Measurements from ENCODE around the gene SPG21. TPM values are rescaled to one million over a fixed set of nuclear protein-coding genes. Genes with fewer than 3 reads are reported as not detected.

Gene SPG21
- total RNA-seq, 2 donors from 2014 or later = 52.2 to 57.9 TPM

DNA sequence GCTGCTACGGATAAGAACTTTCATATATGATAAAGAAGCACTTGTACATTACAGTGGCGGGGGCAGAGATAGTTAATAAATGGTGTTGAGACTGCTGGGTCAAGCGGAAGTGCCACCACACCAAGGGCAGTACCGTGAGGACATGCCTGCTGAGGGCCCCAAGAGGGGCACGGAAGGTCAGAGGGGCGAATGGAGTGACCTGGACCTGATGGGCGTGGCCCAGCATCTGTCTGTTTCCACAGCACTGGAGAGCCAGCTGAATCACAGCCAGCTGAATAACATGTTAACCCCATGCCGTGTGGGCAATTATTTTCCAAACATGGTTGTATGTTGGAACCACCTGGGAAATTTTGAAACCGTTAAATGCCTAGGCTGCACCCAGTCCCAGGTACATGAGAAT lies 40.8 kb downstream of the SPG21 start:
- H3K36me3 Mint-ChIP-seq (ENCODE audit: insufficient read depth in 2 of 2) = no peaks in the 10 kb centered on the region
- H3K27ac Mint-ChIP-seq = no peak overlapping the region
- no peak overlapping the region for H3K4me3 Mint-ChIP-seq
- no peaks in the 10 kb centered on the region for H3K4me1 Mint-ChIP-seq (ENCODE audit: low read depth)
- ATAC-seq (replicated peaks in 1 of 2) = no peak
- DNase-seq = no peak
- H3K9me3 Mint-ChIP-seq = peaks cover 0 to 4% of the 10 kb centered on the region in 2 donors
- no peaks in the 10 kb centered on the region for H3K27me3 Mint-ChIP-seq (ENCODE audit: low read depth)

DNA sequence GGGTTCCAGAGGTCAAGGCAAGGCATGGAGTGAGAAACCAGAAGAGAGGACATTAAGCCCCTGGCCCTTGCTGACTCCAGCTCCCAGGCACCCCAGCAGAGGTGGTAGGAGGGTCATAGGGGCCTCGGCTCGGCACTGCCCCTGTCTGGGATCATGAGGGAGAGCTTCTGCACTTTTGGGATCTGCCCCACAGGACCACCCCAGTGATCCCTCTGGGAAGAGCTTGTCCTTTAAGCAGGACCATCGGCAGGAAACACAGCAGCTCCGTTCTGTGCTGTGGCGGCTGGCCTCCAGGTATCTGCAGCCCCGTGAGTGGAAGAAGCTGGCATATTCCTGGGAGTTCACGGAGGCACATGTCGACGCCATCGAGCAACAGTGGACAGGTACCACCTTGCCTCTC lies 42.5 kb downstream of the SPG21 start:
- Mint-ChIP-seq H3K27ac (no peak overlapping the region), H3K36me3 (ENCODE audit: insufficient read depth in 2 of 2) (no peaks in the 10 kb centered on the region)
- DNase-seq = no peak

DNA sequence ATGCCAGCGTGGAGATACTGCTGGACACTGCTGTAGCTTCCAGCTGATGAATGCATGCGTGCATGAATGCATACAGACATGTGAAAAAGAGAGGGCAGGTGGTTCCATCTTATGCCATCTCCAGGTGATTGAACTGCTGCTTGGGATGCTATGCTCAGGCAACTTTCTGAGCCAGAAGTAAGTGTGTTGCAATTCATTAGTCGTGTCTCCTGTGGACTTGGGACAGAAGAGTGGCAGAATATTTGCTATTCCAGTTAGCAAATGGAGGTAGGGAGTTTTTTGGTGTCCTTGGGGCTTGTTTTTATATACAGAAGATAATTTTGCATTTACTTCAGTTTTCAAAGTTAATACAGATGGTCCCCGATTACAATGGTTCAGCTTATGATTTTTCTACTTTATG lies 44.8 kb downstream of the SPG21 start:
- H3K27me3 Mint-ChIP-seq (ENCODE audit: low read depth) = no peaks in the 10 kb centered on the region
- DNase-seq (no peak), ATAC-seq (replicated peaks in 1 of 2) (no peak)
- no peaks in the 10 kb centered on the region for H3K36me3 Mint-ChIP-seq (ENCODE audit: insufficient read depth in 2 of 2)
- H3K27ac Mint-ChIP-seq = no peak overlapping the region
- H3K9me3 Mint-ChIP-seq = no peaks in the 10 kb centered on the region
- no peak overlapping the region for H3K4me3 Mint-ChIP-seq
- no peaks in the 10 kb centered on the region for H3K4me1 Mint-ChIP-seq (ENCODE audit: low read depth)

More for the DNA sequence above, 42.5 kb downstream of the SPG21 start:
- Mint-ChIP-seq H3K4me1 (ENCODE audit: low read depth) (no peaks in the 10 kb centered on the region), H3K4me3 (no peak overlapping the region), H3K9me3 (no peaks in the 10 kb centered on the region), H3K27me3 (ENCODE audit: low read depth) (no peaks in the 10 kb centered on the region)
- no peak for ATAC-seq (replicated peaks in 1 of 2)

DNA sequence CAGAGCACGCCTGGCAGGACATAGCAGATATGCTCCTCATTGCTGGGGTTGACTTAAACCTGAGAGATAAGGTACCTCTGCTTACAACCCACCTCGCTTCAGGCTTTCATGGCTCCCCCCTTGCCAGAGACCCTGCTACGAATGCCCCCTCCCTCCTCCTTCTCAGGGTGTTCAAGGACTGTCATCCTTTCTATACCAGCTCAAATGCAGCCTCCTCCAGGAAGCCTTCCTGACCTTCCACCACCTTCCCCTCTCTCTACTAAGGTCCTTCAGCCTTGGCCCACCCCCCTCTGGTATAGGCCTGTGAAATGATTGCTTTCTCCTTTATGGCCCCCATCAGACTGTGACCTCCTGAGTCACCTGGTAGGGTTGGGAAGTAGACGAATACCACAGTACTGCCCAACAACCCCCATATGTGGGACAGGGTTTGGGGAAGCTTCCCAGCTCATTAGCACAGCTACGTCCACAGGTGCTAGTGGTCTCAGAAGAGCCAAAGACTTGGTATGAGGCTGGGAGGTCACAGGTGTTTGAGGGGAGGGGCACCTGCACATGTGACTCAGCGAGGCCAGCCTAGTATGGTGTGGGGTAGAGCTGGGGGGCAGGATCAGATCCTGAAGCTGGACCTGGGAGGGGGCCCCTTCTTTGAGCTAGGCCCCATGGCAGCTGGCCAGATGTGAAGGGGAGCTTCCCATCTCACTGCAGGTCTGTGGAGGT lies 46.0 kb downstream of the SPG21 start:
- Mint-ChIP-seq H3K27ac (no peak overlapping the region), H3K4me3 (no peak overlapping the region), H3K4me1 (ENCODE audit: low read depth) (no peaks in the 10 kb centered on the region), H3K9me3 (no peaks in the 10 kb centered on the region), H3K36me3 (ENCODE audit: insufficient read depth in 2 of 2) (no peaks in the 10 kb centered on the region), H3K27me3 (ENCODE audit: low read depth) (no peaks in the 10 kb centered on the region)
- DNase-seq (no peak), ATAC-seq (replicated peaks in 1 of 2) (no peak)

- no peak overlapping the region for H3K4me3 Mint-ChIP-seq
- no peak for DNase-seq
- no peak for ATAC-seq (replicated peaks in 1 of 2)
Observed at GRCh38 chr15:64942356-64942755, 47.4 kb downstream of the SPG21 start.

DNA sequence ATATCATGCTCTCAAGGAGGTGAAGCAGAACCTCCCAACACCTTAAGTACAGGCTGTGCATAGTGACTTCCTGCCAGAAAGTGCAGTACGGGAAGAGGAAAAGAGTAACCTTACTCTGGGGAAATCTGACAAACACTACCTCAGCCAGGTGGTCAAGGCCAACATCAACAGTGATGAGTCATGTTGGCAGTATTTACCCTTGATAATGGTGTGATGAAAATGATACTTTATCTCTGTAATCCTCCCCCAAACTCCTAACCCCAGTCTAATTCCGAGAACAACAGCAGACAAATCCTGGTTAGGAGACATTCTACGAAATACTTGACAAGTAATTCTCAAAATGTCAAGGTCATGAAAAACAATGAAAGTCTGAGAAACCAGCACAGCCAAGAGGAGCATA lies 51.5 kb downstream of the SPG21 start:
- Mint-ChIP-seq H3K9me3 (no peaks in the 10 kb centered on the region), H3K36me3 (ENCODE audit: insufficient read depth in 2 of 2) (no peaks in the 10 kb centered on the region), H3K4me1 (ENCODE audit: low read depth) (no peaks in the 10 kb centered on the region), H3K4me3 (no peak overlapping the region), H3K27me3 (ENCODE audit: low read depth) (no peaks in the 10 kb centered on the region), H3K27ac (no peak overlapping the region)
- ATAC-seq (replicated peaks in 1 of 2) = no peak
- DNase-seq = no peak

More at GRCh38 chr15:64942356-64942755, 47.4 kb downstream of the SPG21 start:
- Mint-ChIP-seq H3K27ac (no peak overlapping the region), H3K9me3 (no peaks in the 10 kb centered on the region), H3K4me1 (ENCODE audit: low read depth) (no peaks in the 10 kb centered on the region), H3K27me3 (ENCODE audit: low read depth) (no peaks in the 10 kb centered on the region), H3K36me3 (ENCODE audit: insufficient read depth in 2 of 2) (no peaks in the 10 kb centered on the region)

GRCh38 chr15:64934023-64934422 lies 55.7 kb downstream of the SPG21 start:
- H3K27ac Mint-ChIP-seq = no peak overlapping the region
- H3K4me3 Mint-ChIP-seq = no peak overlapping the region
- H3K4me1 Mint-ChIP-seq (ENCODE audit: low read depth) = no peaks in the 10 kb centered on the region
- H3K36me3 Mint-ChIP-seq (ENCODE audit: insufficient read depth in 2 of 2) = no peaks in the 10 kb centered on the region
- DNase-seq = no peak
- H3K9me3 Mint-ChIP-seq = no peaks in the 10 kb centered on the region
- no peaks in the 10 kb centered on the region for H3K27me3 Mint-ChIP-seq (ENCODE audit: low read depth)
- ATAC-seq (replicated peaks in 1 of 2) = no peak

DNA sequence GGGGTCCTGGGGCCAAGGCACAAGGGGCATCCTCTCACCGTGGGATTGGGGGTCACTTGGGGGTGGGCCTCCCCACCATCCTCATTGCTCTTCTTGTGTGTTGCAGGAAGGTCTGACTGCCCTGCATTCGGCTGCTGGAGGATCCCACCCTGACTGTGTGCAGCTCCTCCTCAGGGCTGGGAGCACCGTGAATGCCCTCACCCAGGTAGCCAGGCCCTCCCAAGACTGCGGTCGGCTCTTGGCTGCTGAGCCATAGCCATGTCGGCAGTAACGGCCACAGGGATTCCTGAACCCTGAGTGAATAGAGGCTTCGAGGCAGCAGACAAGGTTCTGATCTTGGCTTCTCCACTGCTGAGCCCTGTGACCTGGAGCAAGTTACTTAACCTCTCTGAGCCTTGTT lies 58.3 kb downstream of the SPG21 start:
- Mint-ChIP-seq H3K27ac (no peak overlapping the region), H3K4me1 (ENCODE audit: low read depth) (peaks cover 7% of the 10 kb centered on the region), H3K9me3 (no peaks in the 10 kb centered on the region), H3K36me3 (ENCODE audit: insufficient read depth in 2 of 2) (no peaks in the 10 kb centered on the region), H3K4me3 (no peak overlapping the region), H3K27me3 (ENCODE audit: low read depth) (no peaks in the 10 kb centered on the region)
- DNase-seq = no peak
- ATAC-seq (replicated peaks in 1 of 2) = no peak

GRCh38 chr15:64930778-64931371 lies 58.8 kb downstream of the SPG21 start:
- H3K9me3 Mint-ChIP-seq = no peaks in the 10 kb centered on the region
- no peaks in the 10 kb centered on the region for H3K27me3 Mint-ChIP-seq (ENCODE audit: low read depth)
- ATAC-seq (replicated peaks in 1 of 2) = no peak
- no peak for DNase-seq
- no peak overlapping the region for H3K4me3 Mint-ChIP-seq
- H3K4me1 Mint-ChIP-seq (ENCODE audit: low read depth) = peaks cover 7% of the 10 kb centered on the region
- H3K36me3 Mint-ChIP-seq (ENCODE audit: insufficient read depth in 2 of 2) = no peaks in the 10 kb centered on the region
- H3K27ac Mint-ChIP-seq = no peak overlapping the region

DNA sequence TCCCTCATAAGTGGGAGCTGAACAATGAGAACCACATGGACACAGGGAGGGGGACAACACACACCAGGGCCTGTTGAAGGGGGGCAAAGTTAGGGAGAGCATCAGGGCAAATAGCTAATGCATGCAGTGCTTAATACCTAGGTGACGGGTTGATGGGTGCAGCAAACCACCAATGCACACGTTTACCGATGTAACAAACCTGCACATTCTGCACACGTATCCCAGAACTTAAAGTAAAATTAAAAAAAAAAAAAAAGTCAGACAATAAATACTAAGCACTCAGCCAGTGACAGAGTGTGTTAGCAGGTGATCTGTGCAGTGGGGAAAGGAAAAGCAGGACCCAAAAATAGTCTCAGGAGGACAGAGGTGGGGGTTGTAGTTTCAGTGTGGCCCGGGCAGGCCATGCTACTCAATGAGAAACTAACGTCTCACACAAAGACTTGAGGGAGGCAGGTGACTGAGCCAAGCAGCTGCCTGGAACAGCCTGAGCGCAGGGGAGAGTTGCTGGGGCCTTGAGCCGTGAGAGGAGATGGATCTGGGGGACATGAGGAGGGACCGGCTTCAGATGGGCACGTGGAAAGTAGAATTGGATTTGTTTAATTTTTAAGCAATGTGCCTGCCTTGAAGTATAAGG lies 59.6 kb downstream of the SPG21 start:
- ATAC-seq (replicated peaks in 1 of 2) (no peak), DNase-seq (no peak)
- no peaks in the 10 kb centered on the region for H3K9me3 Mint-ChIP-seq
- H3K4me3 Mint-ChIP-seq = no peak overlapping the region
- no peaks in the 10 kb centered on the region for H3K27me3 Mint-ChIP-seq (ENCODE audit: low read depth)
- peaks cover 7% of the 10 kb centered on the region for H3K4me1 Mint-ChIP-seq (ENCODE audit: low read depth)
- no peak overlapping the region for H3K27ac Mint-ChIP-seq
- no peaks in the 10 kb centered on the region for H3K36me3 Mint-ChIP-seq (ENCODE audit: insufficient read depth in 2 of 2)

GRCh38 chr15:64928626-64929220 lies 61.0 kb downstream of the SPG21 start:
- DNase-seq (no peak), ATAC-seq (replicated peaks in 1 of 2) (no peak)
- H3K4me3 Mint-ChIP-seq = no peak overlapping the region

DNA sequence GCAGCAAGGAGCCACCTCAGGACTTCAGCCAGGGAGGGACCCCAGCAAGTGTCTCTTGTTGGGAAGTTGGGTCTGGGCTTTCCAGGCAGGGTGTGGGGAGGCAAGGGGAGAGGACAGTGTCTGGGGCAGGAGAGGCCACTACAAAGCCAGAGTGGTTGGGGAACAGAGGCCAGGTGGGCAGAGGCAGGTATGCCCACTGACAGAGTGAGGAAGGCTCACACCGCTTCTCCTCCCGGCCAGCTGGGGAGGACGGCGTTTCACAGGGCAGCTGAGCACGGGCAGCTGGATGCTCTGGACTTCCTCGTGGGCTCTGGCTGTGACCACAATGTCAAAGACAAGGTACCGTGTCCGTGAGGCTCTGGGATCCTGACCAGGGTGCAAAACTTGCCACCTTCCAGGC lies 63.1 kb downstream of the SPG21 start:
- Mint-ChIP-seq H3K9me3 (no peaks in the 10 kb centered on the region), H3K4me1 (ENCODE audit: low read depth) (peaks cover 7% of the 10 kb centered on the region), H3K27ac (no peak overlapping the region), H3K4me3 (no peak overlapping the region), H3K27me3 (ENCODE audit: low read depth) (no peaks in the 10 kb centered on the region), H3K36me3 (ENCODE audit: insufficient read depth in 2 of 2) (no peaks in the 10 kb centered on the region)
- DNase-seq (no peak), ATAC-seq (replicated peaks in 1 of 2) (no peak)

More at GRCh38 chr15:64928626-64929220, 61.0 kb downstream of the SPG21 start:
- Mint-ChIP-seq H3K36me3 (ENCODE audit: insufficient read depth in 2 of 2) (no peaks in the 10 kb centered on the region), H3K9me3 (no peaks in the 10 kb centered on the region), H3K27ac (no peak overlapping the region), H3K4me1 (ENCODE audit: low read depth) (peaks cover 7% of the 10 kb centered on the region), H3K27me3 (ENCODE audit: low read depth) (no peaks in the 10 kb centered on the region)

All from activated T-cell treated with anti-CD3 and anti-CD28 coated beads, Interleukin-2, amount 50 U/mL, for 72 hours (primary cell).